Mucosa of rectum (tissue), 2 donors: ENCODE data around the gene AFP.

Source experiments
- H3K27ac ChIP-seq, 2 donors: one replicate each; pipeline ENCODE4 v1.7.0; 2013; ENCODE audit warnings: inconsistent platforms in 2 of 2, low read depth in 2 of 2, low read length in 2 of 2
- H3K27me3 ChIP-seq, 2 donors: one replicate each; pipeline ENCODE4 v1.7.0; 2013; ENCODE audit warnings: low read length in 2 of 2; ENCODE audit not compliant: control insufficient read depth in 2 of 2, insufficient read depth in 2 of 2
- H3K36me3 ChIP-seq, 2 donors: one replicate each; pipeline ENCODE4 v1.7.0; 2013; ENCODE audit warnings: low read length in 2 of 2; ENCODE audit not compliant: control insufficient read depth in 2 of 2, insufficient read depth in 2 of 2
- H3K4me1 ChIP-seq, 2 donors: one replicate each; pipeline ENCODE4 v1.7.0; 2013; ENCODE audit warnings: low read length in 2 of 2, mild to moderate bottlenecking in 1 of 2; ENCODE audit not compliant: control insufficient read depth in 2 of 2, insufficient read depth in 2 of 2
- H3K4me3 ChIP-seq, 2 donors: one replicate each; pipeline ENCODE4 v1.7.0; 2013; ENCODE audit warnings: low read length in 2 of 2
- H3K9ac ChIP-seq, 2 donors: one replicate each; pipeline ENCODE4 v1.7.0; 2013; ENCODE audit warnings: low read length in 2 of 2, low read depth in 1 of 2, mild to moderate bottlenecking in 1 of 2
- H3K9me3 ChIP-seq, 2 donors: one replicate each; pipeline ENCODE4 v1.7.0; 2013; ENCODE audit warnings: low read length in 2 of 2; ENCODE audit not compliant: control insufficient read depth in 2 of 2
- donor health status: healthy.
- donor health status: Normal muscosa, but diverticular disease.

AFP gene

GRCh38 chr4:73458184-73459047, 22.4 kb downstream of the AFP start:
- Histone ChIP-seq H3K4me1 (peaks cover 0 to 4% of the 10 kb centered on the region in 2 donors), H3K27ac (no peak overlapping the region), H3K36me3 (no peaks in the 10 kb centered on the region), H3K9ac (no peak overlapping the region), H3K27me3 (no peaks in the 10 kb centered on the region), H3K4me3 (no peak overlapping the region), H3K9me3 (no peaks in the 10 kb centered on the region)

GRCh38 chr4:73459048-73459421, 23.0 kb downstream of the AFP start:
- Histone ChIP-seq H3K27me3 (no peaks in the 10 kb centered on the region), H3K36me3 (no peaks in the 10 kb centered on the region), H3K27ac (no peak overlapping the region), H3K9ac (no peak overlapping the region), H3K9me3 (no peaks in the 10 kb centered on the region), H3K4me1 (no peaks in the 10 kb centered on the region), H3K4me3 (no peak overlapping the region)

- Histone ChIP-seq H3K4me3 (no peak overlapping the region), H3K9me3 (no peaks in the 10 kb centered on the region), H3K27me3 (no peaks in the 10 kb centered on the region), H3K9ac (no peak overlapping the region), H3K4me1 (no peaks in the 10 kb centered on the region), H3K36me3 (no peaks in the 10 kb centered on the region), H3K27ac (no peak overlapping the region)
Observed at GRCh38 chr4:73460913-73461522, 25.0 kb downstream of the AFP start.

GRCh38 chr4:73468170-73468569, 32.1 kb downstream of the AFP start:
- H3K4me1 ChIP-seq: no peaks in the 10 kb centered on the region
- no peak overlapping the region for H3K27ac ChIP-seq
- no peaks in the 10 kb centered on the region for H3K9me3 ChIP-seq
- no peak overlapping the region for H3K9ac ChIP-seq
- H3K27me3 ChIP-seq: no peaks in the 10 kb centered on the region
- no peaks in the 10 kb centered on the region for H3K36me3 ChIP-seq
- H3K4me3 ChIP-seq: no peak overlapping the region

GRCh38 chr4:73470728-73471127, 34.7 kb downstream of the AFP start:
- Histone ChIP-seq H3K27ac (no peak overlapping the region), H3K9me3 (no peaks in the 10 kb centered on the region), H3K27me3 (no peaks in the 10 kb centered on the region), H3K4me1 (no peaks in the 10 kb centered on the region), H3K9ac (no peak overlapping the region), H3K4me3 (no peak overlapping the region), H3K36me3 (no peaks in the 10 kb centered on the region)

GRCh38 chr4:73477176-73477575, 41.2 kb downstream of the AFP start:
- Histone ChIP-seq H3K9ac (no peak overlapping the region), H3K4me1 (no peaks in the 10 kb centered on the region), H3K36me3 (no peaks in the 10 kb centered on the region), H3K4me3 (no peak overlapping the region), H3K27me3 (no peaks in the 10 kb centered on the region), H3K27ac (no peak overlapping the region), H3K9me3 (no peaks in the 10 kb centered on the region)

- Histone ChIP-seq H3K9me3 (no peaks in the 10 kb centered on the region), H3K27me3 (no peaks in the 10 kb centered on the region), H3K4me3 (no peak overlapping the region), H3K36me3 (no peaks in the 10 kb centered on the region), H3K9ac (no peak overlapping the region), H3K4me1 (no peaks in the 10 kb centered on the region), H3K27ac (no peak overlapping the region)
Observed at GRCh38 chr4:73479323-73479722, 43.3 kb downstream of the AFP start.

- Histone ChIP-seq H3K27me3 (no peaks in the 10 kb centered on the region), H3K9ac (no peak within 1 kb of the TSS), H3K36me3 (no peaks in the 10 kb centered on the region), H3K4me3 (no peak within 1 kb of the TSS), H3K9me3 (no peaks in the 10 kb centered on the region), H3K4me1 (no peaks in the 10 kb centered on the region), H3K27ac (no peak within 1 kb of the TSS)
Observed at GRCh38 chr4:73481358-73481757, 45.3 kb downstream of the AFP start, which contains the start of gene AFM. Gene AFM, plus strand, starts transcription at chr4:73481745. Its CDS starts 31 bp downstream, at chr4:73481776.

- no peaks in the 10 kb centered on the region for H3K9me3 ChIP-seq
- no peaks in the 10 kb centered on the region for H3K36me3 ChIP-seq
- H3K4me1 ChIP-seq: no peaks in the 10 kb centered on the region
- H3K9ac ChIP-seq: no peak overlapping the region
- H3K4me3 ChIP-seq: no peak overlapping the region
- no peak overlapping the region for H3K27ac ChIP-seq
- H3K27me3 ChIP-seq: no peaks in the 10 kb centered on the region
Observed at GRCh38 chr4:73485085-73485484, 49.1 kb downstream of the AFP start.

GRCh38 chr4:73485596-73485995, 49.6 kb downstream of the AFP start:
- Histone ChIP-seq H3K9me3 (no peaks in the 10 kb centered on the region), H3K4me1 (no peaks in the 10 kb centered on the region), H3K9ac (no peak overlapping the region), H3K4me3 (no peak overlapping the region), H3K36me3 (no peaks in the 10 kb centered on the region), H3K27ac (no peak overlapping the region), H3K27me3 (no peaks in the 10 kb centered on the region)
